A549 (cell line): ENCODE measurements around the gene PRKRIP1.

Experiments
- POLR2A ChIP-seq: IDR thresholded peaks from 2 replicates; pipeline ENCODE4 v1.6.1; 2012; ENCODE audit warnings: mild to moderate bottlenecking, low read length
- TF ChIP-seq, protein P1 (sequence below): fragments of 200-600 bp; sonication (generic); IDR thresholded peaks from 2 replicates; pipeline ENCODE4 v1.6.1; 2016; ENCODE audit warnings: antibody characterized with exemption, mild to moderate bottlenecking, moderate library complexity

DNA sequence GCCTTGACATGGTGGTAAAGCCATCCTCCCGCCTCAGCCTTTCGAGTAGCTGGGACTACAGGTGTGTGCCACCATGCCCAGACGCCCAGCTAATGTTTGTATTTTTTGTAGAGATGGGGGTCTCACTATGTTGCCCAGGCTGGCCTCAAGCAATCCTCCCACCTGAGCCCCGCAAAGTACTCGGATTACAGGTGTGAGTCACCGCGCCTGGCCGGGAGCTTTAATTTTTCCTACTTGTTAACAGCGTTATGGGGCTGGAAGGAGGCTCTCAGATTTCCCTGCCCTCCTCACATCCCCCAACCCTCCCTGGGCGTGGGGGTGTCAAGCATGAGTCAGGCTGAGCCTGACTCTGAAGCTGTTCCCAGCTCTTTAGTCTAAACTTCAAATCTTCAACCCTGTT lies 60.2 kb downstream of the PRKRIP1 start:
- TF ChIP-seq, protein P1, sequence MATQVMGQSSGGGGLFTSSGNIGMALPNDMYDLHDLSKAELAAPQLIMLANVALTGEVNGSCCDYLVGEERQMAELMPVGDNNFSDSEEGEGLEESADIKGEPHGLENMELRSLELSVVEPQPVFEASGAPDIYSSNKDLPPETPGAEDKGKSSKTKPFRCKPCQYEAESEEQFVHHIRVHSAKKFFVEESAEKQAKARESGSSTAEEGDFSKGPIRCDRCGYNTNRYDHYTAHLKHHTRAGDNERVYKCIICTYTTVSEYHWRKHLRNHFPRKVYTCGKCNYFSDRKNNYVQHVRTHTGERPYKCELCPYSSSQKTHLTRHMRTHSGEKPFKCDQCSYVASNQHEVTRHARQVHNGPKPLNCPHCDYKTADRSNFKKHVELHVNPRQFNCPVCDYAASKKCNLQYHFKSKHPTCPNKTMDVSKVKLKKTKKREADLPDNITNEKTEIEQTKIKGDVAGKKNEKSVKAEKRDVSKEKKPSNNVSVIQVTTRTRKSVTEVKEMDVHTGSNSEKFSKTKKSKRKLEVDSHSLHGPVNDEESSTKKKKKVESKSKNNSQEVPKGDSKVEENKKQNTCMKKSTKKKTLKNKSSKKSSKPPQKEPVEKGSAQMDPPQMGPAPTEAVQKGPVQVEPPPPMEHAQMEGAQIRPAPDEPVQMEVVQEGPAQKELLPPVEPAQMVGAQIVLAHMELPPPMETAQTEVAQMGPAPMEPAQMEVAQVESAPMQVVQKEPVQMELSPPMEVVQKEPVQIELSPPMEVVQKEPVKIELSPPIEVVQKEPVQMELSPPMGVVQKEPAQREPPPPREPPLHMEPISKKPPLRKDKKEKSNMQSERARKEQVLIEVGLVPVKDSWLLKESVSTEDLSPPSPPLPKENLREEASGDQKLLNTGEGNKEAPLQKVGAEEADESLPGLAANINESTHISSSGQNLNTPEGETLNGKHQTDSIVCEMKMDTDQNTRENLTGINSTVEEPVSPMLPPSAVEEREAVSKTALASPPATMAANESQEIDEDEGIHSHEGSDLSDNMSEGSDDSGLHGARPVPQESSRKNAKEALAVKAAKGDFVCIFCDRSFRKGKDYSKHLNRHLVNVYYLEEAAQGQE: no peak
- TF ChIP-seq POLR2A: no peak
